HUDEP-2 (cell line): ENCODE data around the gene POLDIP2.

Experiments
- DNase-seq, 76 experiments: peaks; one replicate each; lab custom pipeline; 2025; ENCODE audit not compliant: unreplicated experiment in 76 of 76; lab: John Stamatoyannopoulos, UW

Gene POLDIP2

GRCh38 chr17:28390984-28391383 lies 33.7 kb upstream of the POLDIP2 start:
- DNase-seq = no peak

- no peak for DNase-seq
These were observed 33.2 kb upstream of the POLDIP2 start for GRCh38 chr17:28390563-28390962.

GRCh38 chr17:28390141-28390540 lies 32.8 kb upstream of the POLDIP2 start:
- DNase-seq = no peak

- no peak for DNase-seq
These were observed 30.8 kb upstream of the POLDIP2 start for GRCh38 chr17:28388106-28388505.

GRCh38 chr17:28386391-28386790 lies 29.1 kb upstream of the POLDIP2 start:
- DNase-seq = no peak

GRCh38 chr17:28385406-28385805 lies 28.1 kb upstream of the POLDIP2 start:
- DNase-seq = no peak

GRCh38 chr17:28385037-28385400 lies 27.7 kb upstream of the POLDIP2 start:
- DNase-seq = no peak

GRCh38 chr17:28384281-28385036 lies 27.1 kb upstream of the POLDIP2 start:
- peak in 24 of 76 experiments; percentile 4 to 53 (median 22) for DNase-seq

GRCh38 chr17:28381141-28381825 lies 24.0 kb upstream of the POLDIP2 start:
- DNase-seq = peak in 20 of 76 experiments; percentile 4 to 35 (median 16)

- DNase-seq = no peak
These were observed 22.8 kb upstream of the POLDIP2 start for GRCh38 chr17:28379814-28380801.

GRCh38 chr17:28372945-28373274 lies 15.6 kb upstream of the POLDIP2 start:
- DNase-seq = no peak

- no peak for DNase-seq
These were observed 15.0 kb upstream of the POLDIP2 start for GRCh38 chr17:28372203-28372944.

- peak in 30 of 76 experiments; percentile 8 to 59 (median 28) for DNase-seq
These were observed 14.2 kb upstream of the POLDIP2 start, which contains the start of gene SARM1 for GRCh38 chr17:28371245-28372202. TSS of gene SARM1 (plus strand) at chr17:28371694. CDS start at chr17:28372033, 339 bp downstream.

GRCh38 chr17:28370744-28371103 lies 13.4 kb upstream of the POLDIP2 start:
- DNase-seq = no peak

- peak in 1 of 76 experiments; percentile 10 for DNase-seq
These were observed 12.9 kb upstream of the POLDIP2 start, which contains the start of gene VTN for GRCh38 chr17:28370035-28370743. TSS of gene VTN (minus strand) at chr17:28370307. CDS start at chr17:28370203, 104 bp downstream.

- no peak for DNase-seq
These were observed 12.3 kb upstream of the POLDIP2 start for GRCh38 chr17:28369684-28370034.

- no peak for DNase-seq
These were observed 11.8 kb upstream of the POLDIP2 start for GRCh38 chr17:28368915-28369683.

- DNase-seq = no peak
These were observed 11.0 kb upstream of the POLDIP2 start for GRCh38 chr17:28368306-28368831.
